Activated naive CD4-positive, alpha-beta T cell (primary cell): ENCODE data around the gene VSIG10.
"Not testable (repeated sequence)": the region's sequence is repeated elsewhere in the genome, so short reads cannot be mapped to it uniquely, and the experiment has no call there.

Source experiments
- DNase-seq, 4 experiments: peaks; one replicate each; lab custom pipeline; 2025; lab: John Stamatoyannopoulos, UW

The VSIG10 gene

GRCh38 chr12:118107011-118107410 is 3.2 kb upstream of the VSIG10 start:
- no peak for DNase-seq

- DNase-seq = no peak
Measured at GRCh38 chr12:118103201-118103600, 610 bp downstream of the VSIG10 start.

- DNase-seq = no peak
Measured at GRCh38 chr12:118102609-118103008, 1.2 kb downstream of the VSIG10 start.

DNA sequence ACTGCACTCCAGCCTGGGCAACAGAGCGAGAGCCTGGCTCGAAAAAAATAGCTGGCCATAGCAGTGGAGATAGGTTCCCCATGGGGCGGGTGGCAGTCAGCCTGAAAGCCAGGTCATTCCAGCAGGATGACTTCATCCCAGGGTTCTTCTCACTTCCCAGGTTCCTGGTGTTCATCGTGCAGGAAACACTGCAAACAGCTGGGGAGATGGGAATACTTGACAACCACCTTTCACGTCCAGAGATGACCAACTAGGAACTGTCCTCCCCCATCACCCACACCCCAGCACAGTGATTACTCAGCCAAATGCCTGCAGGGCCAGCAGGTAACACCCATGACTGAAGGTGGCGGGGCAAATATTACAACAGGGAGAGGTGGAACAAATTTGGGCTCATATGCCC is 1.7 kb downstream of the VSIG10 start:
- DNase-seq = no peak

DNA sequence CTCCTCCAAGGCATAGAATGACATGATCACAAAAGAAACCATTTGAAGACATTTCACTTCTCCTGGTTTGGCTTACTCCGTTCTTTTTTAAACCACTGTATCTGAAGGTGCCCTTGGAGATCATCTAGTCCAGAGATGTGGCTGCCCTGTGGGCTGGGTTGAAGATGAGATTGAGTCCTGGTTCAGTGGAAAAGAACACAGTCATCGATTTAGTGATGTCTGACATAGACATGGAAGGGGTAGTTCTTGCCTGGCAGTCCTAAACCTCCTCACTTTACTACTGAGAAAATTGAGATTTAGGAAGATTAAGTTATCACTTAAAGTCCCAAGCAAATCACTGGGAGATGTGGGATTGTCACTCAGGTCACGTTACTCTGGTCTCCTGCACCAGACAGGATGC is 2.8 kb downstream of the VSIG10 start:
- DNase-seq = no peak

- no peak for DNase-seq
Measured at GRCh38 chr12:118098911-118099671, 4.7 kb downstream of the VSIG10 start.

- no peak for DNase-seq
Measured at GRCh38 chr12:118098401-118098800, 5.4 kb downstream of the VSIG10 start.

DNA sequence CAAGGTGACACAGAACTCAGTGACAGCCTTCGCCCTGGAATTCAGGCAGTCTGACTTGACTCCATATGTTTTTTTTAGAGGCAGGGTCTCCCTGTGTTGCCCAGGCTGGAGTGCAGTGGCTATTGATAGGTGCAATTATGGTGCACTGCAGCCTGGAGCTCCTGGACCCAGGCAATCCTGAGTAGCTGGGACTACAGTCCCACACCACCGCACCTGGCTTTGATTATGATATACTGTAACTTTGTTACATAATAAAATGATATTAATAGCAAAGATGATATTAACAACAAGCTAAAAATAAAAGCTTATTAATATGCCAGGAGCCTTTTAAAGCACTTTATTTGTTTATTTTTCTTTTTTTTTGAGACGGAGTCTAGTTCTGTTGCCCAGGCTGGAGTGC is 9.8 kb downstream of the VSIG10 start:
- DNase-seq = no peak

- DNase-seq = no peak
Measured at GRCh38 chr12:118089782-118090181, 14.0 kb downstream of the VSIG10 start.

DNA sequence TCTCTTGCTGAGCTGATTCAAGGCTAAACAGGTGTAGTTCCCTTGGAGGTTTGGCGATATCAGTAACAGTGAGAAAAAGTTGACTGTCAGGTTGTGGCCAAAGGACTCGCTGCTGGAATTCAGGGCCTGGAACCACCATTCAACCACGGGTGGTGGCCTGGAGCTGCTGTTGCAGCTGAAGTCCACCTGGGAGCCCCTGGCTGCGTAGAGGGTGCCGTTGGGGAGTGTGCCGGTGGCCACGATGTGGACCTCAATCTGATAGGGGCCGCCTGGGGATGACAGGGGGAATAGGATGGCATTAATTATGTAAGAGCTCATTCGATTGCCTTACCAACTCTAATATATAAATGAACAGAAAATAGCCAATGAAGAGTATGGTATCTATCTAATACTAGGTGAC is 21.6 kb downstream of the VSIG10 start:
- DNase-seq = no peak

DNA sequence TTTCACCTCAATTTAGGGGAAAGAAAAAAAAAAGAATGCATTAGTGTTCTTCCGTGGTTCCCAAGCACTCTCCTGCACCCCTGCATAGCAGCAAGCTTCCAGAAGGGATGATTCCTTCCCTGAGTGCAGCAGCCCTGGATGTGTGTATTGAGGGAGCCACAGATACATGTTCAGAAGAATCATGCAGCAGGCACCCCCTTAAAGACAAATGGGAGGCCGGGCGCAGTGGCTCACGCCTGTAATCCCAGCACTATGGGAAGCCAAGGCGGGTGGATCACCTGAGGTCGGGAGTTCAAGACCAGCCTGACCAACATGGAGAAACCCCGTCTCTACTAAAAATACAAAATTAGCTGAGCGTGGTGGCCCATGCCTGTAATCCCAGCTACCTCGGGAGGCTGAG is 22.3 kb downstream of the VSIG10 start:
- DNase-seq = not testable (repeated sequence)

DNA sequence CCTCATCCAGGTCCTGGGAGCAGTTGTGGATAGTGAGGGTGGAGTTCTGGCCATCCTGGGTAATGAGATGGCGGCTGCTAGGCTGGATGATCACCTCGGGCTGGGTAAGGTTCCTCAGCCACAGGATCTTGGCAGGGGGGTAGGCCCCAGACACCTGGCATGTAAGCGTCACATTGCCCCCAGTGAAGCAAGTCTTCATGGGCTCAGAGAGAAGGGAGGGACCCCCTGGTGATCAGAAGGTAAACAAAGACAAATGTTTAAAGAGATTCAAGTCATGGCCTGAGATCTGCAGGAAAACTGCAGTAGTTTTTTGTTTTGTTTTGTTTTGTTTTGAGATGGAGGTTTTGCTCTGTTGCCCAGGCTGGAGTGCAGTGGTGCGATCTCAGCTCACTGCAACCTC is 30.0 kb downstream of the VSIG10 start:
- DNase-seq = no peak

DNA sequence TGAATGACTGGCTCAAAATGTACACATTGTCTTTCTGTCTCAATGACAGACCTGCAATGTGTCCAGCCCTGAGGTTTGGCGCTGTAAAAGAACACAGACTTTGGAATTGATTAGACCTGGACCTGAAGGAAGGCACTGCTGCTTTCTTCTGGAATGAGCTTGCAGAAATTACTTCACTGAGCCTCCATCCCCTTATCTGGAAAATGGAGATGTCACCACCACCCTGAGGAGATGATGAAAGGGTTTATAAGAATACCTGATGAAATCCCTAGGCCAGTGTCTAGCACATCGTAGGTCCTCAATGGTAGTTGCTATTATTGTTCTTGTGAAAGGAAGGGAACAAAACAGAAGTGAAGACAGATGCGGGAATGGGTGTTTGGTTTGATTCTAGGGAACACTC is 33.2 kb downstream of the VSIG10 start:
- no peak for DNase-seq

DNA sequence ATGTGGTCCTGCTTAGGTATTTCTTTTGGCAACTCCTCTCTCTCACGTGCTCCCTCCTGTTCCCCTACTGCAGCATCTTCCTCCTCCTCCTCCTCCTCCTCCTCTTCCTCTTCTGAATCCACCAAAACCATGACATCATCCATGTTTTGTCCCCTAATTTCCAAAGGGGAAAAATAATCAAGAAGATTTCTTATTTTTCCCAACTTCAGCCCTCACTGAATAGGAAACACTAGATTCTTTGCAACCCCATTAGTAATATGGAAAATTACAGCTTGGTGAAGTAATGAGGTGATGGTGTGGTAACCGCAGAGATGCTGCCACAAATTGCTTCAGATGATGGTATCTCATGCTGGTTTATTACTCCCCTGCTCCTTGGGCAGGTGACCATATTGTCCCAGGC is 35.4 kb downstream of the VSIG10 start:
- DNase-seq = no peak

- DNase-seq = no peak
Measured at GRCh38 chr12:118065380-118065779, 38.4 kb downstream of the VSIG10 start.

DNA sequence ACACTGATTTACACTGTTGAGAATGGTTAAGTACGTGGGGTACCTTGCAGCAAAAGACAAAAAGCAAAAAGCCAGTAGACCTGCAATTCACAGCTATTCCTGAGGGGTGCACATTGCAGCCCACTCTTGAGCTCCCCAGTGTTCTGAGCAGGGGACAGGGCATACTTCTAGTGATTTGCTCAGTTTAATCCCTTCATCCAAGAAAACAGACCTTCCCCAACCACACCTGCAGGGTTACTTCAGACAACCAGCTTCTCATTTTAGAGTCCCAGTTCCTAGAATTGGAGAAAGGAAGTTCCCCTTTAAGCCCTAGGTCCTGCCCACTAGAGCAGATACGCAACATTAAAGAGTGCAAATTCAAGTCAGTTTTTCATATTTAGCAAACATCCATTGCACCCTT is 39.2 kb downstream of the VSIG10 start:
- DNase-seq = no peak

GRCh38 chr12:118063576-118064391 is 40.0 kb downstream of the VSIG10 start:
- no peak for DNase-seq

GRCh38 chr12:118061873-118062843 is 41.7 kb downstream of the VSIG10 start:
- no peak for DNase-seq

GRCh38 chr12:118061011-118061872 is 42.6 kb downstream of the VSIG10 start, which contains the start of gene WSB2:
Gene WSB2 (minus strand): TSS chr12:118061179. CDS start chr12:118061048, 131 bp downstream.
- DNase-seq = peak in 2 of 4 experiments; percentile 38 to 43

DNA sequence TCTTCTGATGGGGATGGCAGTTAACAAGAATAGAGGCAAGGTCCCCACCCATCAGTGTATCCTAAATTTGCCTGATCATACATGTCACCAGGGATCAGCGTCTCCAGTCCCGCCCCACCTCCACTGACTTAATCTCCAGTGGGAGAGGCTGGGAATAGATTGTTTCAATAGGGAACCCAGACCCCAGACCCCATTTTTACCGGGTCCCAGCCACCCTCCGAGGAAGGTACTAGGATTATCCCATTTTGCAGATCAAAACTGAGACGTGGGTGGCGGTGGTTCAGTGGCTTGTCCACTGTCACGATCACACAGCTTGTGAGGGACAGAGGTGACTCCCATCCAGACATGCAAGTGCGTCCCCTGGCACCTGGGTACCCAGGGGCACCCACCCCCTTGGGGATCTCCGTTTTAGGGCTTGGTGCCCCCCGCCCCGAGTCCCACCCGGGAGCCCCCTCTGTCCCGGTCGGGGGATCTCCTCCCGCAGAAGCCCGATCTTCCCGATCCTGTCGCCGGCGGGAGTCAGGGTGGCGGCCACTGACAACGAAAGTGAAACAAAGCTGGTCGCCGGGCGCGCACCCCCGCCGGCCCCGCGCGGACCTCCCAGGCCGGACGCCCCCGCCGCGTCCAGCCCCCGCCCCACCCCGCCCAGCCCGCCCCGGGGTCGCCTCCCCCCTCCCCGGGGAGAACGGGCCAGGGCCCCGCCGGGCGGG is 43.4 kb downstream of the VSIG10 start:
- peak in 1 of 4 experiments; percentile 17 for DNase-seq
